Measurements from ENCODE around the gene PATL2. TPM values are rescaled to one million over a fixed set of nuclear protein-coding genes. Genes with fewer than 3 reads are reported as not detected.
"Not testable (repeated sequence)": the region's sequence is repeated elsewhere in the genome, so short reads cannot be mapped to it uniquely, and the experiment has no call there.

PATL2 gene
- total and polyA plus RNA-seq, 7 donors = 0.03 to 0.88 (median 0.23) TPM; not detected in 2

- no peak overlapping the region for H3K4me3 ChIP-seq
- no peaks in the 10 kb centered on the region for H3K4me1 ChIP-seq
- no peaks in the 10 kb centered on the region for H3K36me3 ChIP-seq (ENCODE audit: insufficient read depth in 1 of 2, low read depth in 1 of 2)
- DNase-seq (no peak), ATAC-seq (no peak)
- TF ChIP-seq CTCF (IDR thresholded peaks at IDR 0.05) = no peak
- no peaks in the 10 kb centered on the region for H3K9me3 ChIP-seq
- H3K27ac ChIP-seq = no peak overlapping the region
- peaks cover 0 to 4% (median 0%) of the 10 kb centered on the region in 3 donors for H3K27me3 ChIP-seq (ENCODE audit: insufficient read depth in 3 of 3, low read length in 2 of 3)
- 79 to 90% (median 84%) methylated on average over 2 of the region's 2 CpGs for WGBS, 3 donors
- intact Hi-C loops (cut with DNase I) = no loop called here
These were observed 12.5 kb downstream of the PATL2 start for GRCh38 chr15:44698641-44699040.

- Histone ChIP-seq H3K27me3 (ENCODE audit: insufficient read depth in 3 of 3, low read length in 2 of 3) (peaks cover 0 to 4% (median 0%) of the 10 kb centered on the region in 3 donors), H3K4me3 (no peak overlapping the region), H3K36me3 (ENCODE audit: insufficient read depth in 1 of 2, low read depth in 1 of 2) (no peaks in the 10 kb centered on the region), H3K4me1 (no peaks in the 10 kb centered on the region), H3K9me3 (no peaks in the 10 kb centered on the region), H3K27ac (no peak overlapping the region)
- intact Hi-C loops (cut with DNase I) = no loop called here
- TF ChIP-seq CTCF (IDR thresholded peaks at IDR 0.05) = no peak
- ATAC-seq (no peak), DNase-seq (no peak)
These were observed 14.1 kb downstream of the PATL2 start for GRCh38 chr15:44697014-44697413.

- Histone ChIP-seq H3K4me3 (no peak overlapping the region), H3K27me3 (ENCODE audit: insufficient read depth in 3 of 3, low read length in 2 of 3) (peaks cover 0 to 4% (median 0%) of the 10 kb centered on the region in 3 donors), H3K4me1 (no peaks in the 10 kb centered on the region), H3K27ac (no peak overlapping the region), H3K36me3 (ENCODE audit: insufficient read depth in 1 of 2, low read depth in 1 of 2) (no peaks in the 10 kb centered on the region), H3K9me3 (no peaks in the 10 kb centered on the region)
- no peak for TF ChIP-seq CTCF (IDR thresholded peaks at IDR 0.05)
- ATAC-seq (no peak), DNase-seq (no peak)
- intact Hi-C loops (cut with DNase I) = no loop called here
- 38 to 41% (median 38%) methylated on average over 3 of the region's 3 CpGs for WGBS, 3 donors
These were observed 15.8 kb downstream of the PATL2 start for GRCh38 chr15:44695294-44695693.

GRCh38 chr15:44694416-44694815, 16.7 kb downstream of the PATL2 start:
- no peak for TF ChIP-seq CTCF (IDR thresholded peaks at IDR 0.05)
- DNase-seq (no peak), ATAC-seq (no peak)
- no peak overlapping the region for H3K27ac ChIP-seq
- H3K9me3 ChIP-seq = no peaks in the 10 kb centered on the region
- H3K36me3 ChIP-seq (ENCODE audit: insufficient read depth in 1 of 2, low read depth in 1 of 2) = no peaks in the 10 kb centered on the region
- H3K4me1 ChIP-seq = no peaks in the 10 kb centered on the region
- intact Hi-C loops (cut with DNase I) = no loop called here
- peaks cover 0 to 4% (median 0%) of the 10 kb centered on the region in 3 donors for H3K27me3 ChIP-seq (ENCODE audit: insufficient read depth in 3 of 3, low read length in 2 of 3)
- H3K4me3 ChIP-seq = no peak overlapping the region
- WGBS, 3 donors = 75 to 89% (median 82%) methylated on average over 4 of the region's 4 CpGs

- intact Hi-C loops (cut with DNase I) = no loop called here
- Histone ChIP-seq H3K36me3 (ENCODE audit: insufficient read depth in 1 of 2, low read depth in 1 of 2) (no peaks in the 10 kb centered on the region), H3K27ac (no peak overlapping the region), H3K9me3 (no peaks in the 10 kb centered on the region), H3K27me3 (ENCODE audit: insufficient read depth in 3 of 3, low read length in 2 of 3) (peaks cover 0 to 4% (median 0%) of the 10 kb centered on the region in 3 donors), H3K4me1 (no peaks in the 10 kb centered on the region), H3K4me3 (no peak overlapping the region)
- no peak for ATAC-seq
- WGBS, 3 donors = 87 to 89% (median 87%) methylated on average over 1 of the region's 1 CpG
- no peak for TF ChIP-seq CTCF (IDR thresholded peaks at IDR 0.05)
- no peak for DNase-seq
These were observed 18.5 kb downstream of the PATL2 start for GRCh38 chr15:44692659-44693058.

- not testable (repeated sequence) for H3K4me3 ChIP-seq
These were observed 20.9 kb downstream of the PATL2 start for GRCh38 chr15:44690245-44690644.

GRCh38 chr15:44689318-44689717, 21.8 kb downstream of the PATL2 start:
- H3K36me3 ChIP-seq (ENCODE audit: insufficient read depth in 1 of 2, low read depth in 1 of 2); H3K4me1 ChIP-seq; H3K9me3 ChIP-seq; DNase-seq; H3K27ac ChIP-seq; H3K4me3 ChIP-seq; intact Hi-C loops (cut with DNase I); H3K27me3 ChIP-seq (ENCODE audit: insufficient read depth in 3 of 3, low read length in 2 of 3); ATAC-seq: not testable (repeated sequence)
- 75 to 79% (median 78%) methylated on average over 2 of the region's 2 CpGs for WGBS, 3 donors

More at GRCh38 chr15:44690245-44690644, 20.9 kb downstream of the PATL2 start:
- intact Hi-C loops (cut with DNase I); H3K27ac ChIP-seq; ATAC-seq; H3K36me3 ChIP-seq (ENCODE audit: insufficient read depth in 1 of 2, low read depth in 1 of 2); H3K9me3 ChIP-seq; H3K4me1 ChIP-seq; DNase-seq; H3K27me3 ChIP-seq (ENCODE audit: insufficient read depth in 3 of 3, low read length in 2 of 3): not testable (repeated sequence)
- WGBS, 3 donors = 40 to 64% (median 43%) methylated on average over 1 of the region's 1 CpG

Data from psoas muscle (tissue), 8 donors.